Measurements from ENCODE around the gene SLC25A33.
"Not testable (repeated sequence)": the region's sequence is repeated elsewhere in the genome, so short reads cannot be mapped to it uniquely, and the experiment has no call there.

The SLC25A33 gene, protein sequence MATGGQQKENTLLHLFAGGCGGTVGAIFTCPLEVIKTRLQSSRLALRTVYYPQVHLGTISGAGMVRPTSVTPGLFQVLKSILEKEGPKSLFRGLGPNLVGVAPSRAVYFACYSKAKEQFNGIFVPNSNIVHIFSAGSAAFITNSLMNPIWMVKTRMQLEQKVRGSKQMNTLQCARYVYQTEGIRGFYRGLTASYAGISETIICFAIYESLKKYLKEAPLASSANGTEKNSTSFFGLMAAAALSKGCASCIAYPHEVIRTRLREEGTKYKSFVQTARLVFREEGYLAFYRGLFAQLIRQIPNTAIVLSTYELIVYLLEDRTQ

GRCh38 chr1:9539165-9539828 is at the start of gene SLC25A33:
SLC25A33 (plus strand) TSS chr1:9539465; CDS start chr1:9539692, 227 bp downstream.
- peak; percentile 97 for DNase-seq (ENCODE audit: low read depth)

DNA sequence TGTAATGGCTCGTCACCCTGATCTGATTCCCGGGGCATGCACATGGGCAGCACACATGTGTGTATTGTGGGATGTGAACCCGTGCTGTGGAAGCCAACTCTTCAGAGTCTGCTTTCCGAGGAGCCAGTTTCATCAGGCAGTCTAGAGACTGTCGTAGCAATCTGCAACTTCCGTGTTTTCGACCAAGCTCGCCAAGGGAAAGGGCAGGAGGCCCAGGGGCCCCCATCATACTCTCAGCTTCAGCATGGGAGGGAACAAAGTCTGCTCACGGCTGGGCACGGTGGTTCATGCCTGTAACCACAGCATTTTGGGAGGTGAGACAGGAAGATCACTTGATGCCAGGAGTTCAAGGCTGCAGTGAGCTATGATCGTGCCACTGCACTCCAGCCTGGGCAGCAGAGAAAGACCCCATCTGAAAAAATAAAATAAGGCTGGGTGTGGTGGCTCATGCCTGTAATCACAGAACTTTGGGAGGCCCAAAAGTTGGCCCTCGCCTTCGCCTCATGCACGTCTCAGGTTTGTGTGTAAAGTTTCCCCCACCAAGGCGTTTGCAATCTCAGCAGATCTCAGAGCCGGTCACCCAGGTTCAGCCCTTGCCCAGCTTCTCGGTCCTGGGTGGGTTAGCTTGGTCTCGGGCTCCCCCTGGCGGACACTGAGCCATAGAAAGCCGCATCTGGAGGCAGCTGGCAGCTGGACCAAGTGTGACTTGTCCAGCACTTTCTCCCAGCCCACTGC is 48.5 kb upstream of the SLC25A33 start:
- peak; percentile 80 for DNase-seq (ENCODE audit: low read depth)

- DNase-seq (ENCODE audit: low read depth), result no peak
Measured at GRCh38 chr1:9493326-9493725, 45.9 kb upstream of the SLC25A33 start.

GRCh38 chr1:9494936-9495758 is 44.1 kb upstream of the SLC25A33 start:
- DNase-seq (ENCODE audit: low read depth), result peak; percentile 51

GRCh38 chr1:9495854-9496374 is 43.4 kb upstream of the SLC25A33 start:
- no peak for DNase-seq (ENCODE audit: low read depth)

DNA sequence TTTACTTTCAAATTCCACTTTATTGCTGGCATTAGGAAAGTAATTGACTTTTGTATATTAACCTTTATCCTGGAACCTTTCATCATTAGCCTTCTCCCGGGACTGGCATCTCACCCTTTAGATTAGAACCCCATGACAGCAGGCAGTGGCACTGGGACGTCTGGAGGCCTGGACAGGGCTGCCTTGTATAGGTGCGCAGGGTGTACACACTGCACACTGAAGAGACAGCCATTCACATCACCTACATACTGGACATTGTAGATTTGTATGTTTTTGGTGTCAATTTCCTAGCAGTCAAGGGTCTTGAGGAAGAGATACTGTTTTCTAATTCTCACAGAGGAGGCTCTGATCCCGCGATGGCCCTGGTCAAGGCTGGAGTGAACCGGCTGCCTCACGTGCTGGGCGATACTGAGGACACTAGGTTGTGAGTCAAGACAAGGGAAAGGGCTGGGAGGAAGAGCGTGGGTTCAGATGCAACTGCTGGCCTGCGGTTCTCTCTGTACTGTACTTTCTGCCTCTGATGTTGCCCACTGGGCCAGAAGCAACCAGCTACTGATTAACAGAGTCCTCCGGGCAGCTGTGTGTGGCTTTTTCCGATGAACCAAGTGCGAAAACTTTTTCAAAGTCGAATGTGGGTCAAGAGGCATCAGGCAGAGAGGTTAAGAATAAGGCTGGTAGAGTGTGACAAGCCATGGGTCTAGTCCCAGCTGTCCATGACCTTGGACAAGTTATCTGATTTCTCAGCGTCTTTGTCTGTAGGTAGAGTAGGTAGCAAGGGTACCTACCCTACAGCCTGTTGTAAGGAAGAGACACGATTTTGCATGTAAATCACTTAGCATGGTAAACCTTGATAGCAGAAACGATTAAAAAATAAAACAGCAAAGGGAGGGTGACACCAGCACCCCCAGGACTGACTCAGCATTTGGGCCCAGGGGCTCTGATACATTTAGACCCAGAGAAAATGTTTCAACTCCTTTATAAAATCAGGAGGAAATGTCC is 38.2 kb upstream of the SLC25A33 start:
- no peak for DNase-seq (ENCODE audit: low read depth)

GRCh38 chr1:9503001-9503675 is 36.1 kb upstream of the SLC25A33 start:
- no peak for DNase-seq (ENCODE audit: low read depth)

DNA sequence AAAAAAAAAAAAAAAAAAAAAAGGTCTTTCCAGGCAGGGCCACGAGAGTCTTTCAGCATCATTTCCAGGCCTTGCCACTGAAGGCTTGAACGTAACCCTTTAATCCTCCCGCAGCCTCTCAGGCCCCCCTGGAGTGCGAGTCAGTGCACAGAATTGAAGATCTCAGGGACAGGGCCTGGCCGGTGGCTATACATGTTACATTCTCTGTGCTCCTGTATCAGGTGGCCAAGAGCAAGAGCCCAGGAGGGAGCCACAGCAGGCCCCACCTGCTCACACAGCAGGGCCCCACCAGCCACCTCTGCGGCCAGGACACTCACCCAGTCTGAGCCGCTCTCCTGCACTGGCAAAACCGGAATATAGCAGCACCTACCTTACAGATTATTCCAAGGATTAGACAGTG is 34.1 kb upstream of the SLC25A33 start:
- no peak for DNase-seq (ENCODE audit: low read depth)

GRCh38 chr1:9506901-9507300 is 32.4 kb upstream of the SLC25A33 start:
- no peak for DNase-seq (ENCODE audit: low read depth)

- DNase-seq (ENCODE audit: low read depth), result no peak
Measured at GRCh38 chr1:9510130-9510529, 29.1 kb upstream of the SLC25A33 start.

DNA sequence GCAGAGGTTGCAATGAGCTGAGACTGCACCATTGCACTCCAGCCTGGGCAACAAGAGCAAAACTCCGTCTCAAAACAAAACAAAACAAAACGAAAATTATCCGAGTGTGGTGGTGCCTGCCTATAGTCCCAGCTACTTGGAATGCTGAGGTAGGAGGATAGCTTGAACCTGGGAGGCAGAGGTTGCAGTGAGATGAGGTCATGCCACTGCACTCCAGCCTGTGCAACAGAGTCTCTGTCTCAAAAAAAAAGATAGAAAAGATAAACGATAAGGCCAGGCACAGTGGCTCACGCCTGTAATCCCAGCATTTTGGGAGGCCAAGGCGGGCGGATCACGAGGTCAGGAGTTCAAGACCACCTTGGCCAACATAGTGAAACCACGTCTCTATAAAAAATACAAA is 23.7 kb upstream of the SLC25A33 start:
- not testable (repeated sequence) for DNase-seq (ENCODE audit: low read depth)

DNA sequence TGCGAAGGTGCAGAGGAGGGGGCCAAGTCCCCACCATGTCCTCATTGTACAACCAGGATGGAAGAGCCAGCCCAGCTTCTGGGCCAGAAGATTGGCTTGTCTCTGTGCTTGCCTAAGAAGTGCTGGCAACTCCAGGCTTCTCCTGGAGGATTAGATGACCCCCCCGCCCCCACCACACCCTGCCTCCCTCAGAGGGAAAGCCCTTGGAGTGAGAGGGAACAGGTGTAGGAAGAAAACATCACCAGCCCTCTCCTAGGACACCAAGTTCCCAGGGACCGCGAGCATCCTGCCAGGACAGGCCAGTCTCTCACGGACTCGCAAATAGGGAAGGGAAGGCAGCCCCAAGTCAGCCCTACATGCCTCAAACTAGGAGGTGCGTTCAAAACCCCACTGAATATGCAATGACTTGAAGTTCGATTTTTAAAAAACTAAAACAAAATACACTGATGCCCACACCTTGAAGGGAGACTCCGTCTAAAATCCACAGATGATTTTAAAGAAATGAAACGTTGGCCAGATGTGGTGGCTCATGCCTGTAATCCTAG is 20.7 kb upstream of the SLC25A33 start:
- DNase-seq (ENCODE audit: low read depth), result no peak

DNA sequence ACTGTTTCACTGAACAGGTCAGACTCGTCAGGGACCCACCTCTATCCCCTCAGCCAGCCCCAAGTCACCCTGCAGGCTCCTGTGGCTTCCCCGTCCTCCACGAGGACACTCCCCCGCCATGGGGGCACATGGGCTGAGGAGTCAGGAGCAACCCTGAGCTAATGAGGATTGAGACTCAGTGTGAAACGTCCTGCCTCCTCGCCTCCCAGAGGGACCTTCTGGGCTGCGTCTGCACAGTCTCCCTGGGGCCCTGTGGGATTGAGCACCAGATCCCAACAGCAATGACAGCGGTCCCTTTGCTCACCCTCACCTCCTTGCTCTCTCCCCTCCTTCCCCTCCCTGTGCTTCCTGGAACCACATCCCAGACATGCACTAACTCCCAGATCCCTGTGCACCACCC is 18.9 kb upstream of the SLC25A33 start:
- no peak for DNase-seq (ENCODE audit: low read depth)

DNA sequence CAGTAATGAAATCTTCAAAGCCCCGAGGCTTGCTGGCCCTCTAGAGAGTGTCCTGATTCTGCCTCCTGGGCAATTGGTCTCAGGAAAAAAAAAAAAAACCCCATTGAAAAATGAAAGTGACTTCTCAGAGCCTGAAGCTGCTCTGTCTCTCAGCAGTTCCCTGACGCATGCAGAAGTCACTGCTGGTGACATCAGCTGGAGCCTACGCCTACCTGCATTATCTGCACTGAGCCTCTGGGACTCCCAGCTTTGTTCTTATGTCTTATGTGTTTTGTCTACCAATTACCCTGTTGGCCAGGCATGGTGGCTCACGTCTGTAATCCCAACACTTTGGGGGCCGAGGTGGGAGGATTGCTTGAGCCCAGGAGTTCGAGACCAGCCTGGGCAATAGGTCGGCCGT is 10.1 kb upstream of the SLC25A33 start:
- no peak for DNase-seq (ENCODE audit: low read depth)

GRCh38 chr1:9530320-9530719 is 8.9 kb upstream of the SLC25A33 start:
- DNase-seq (ENCODE audit: low read depth), result no peak

DNA sequence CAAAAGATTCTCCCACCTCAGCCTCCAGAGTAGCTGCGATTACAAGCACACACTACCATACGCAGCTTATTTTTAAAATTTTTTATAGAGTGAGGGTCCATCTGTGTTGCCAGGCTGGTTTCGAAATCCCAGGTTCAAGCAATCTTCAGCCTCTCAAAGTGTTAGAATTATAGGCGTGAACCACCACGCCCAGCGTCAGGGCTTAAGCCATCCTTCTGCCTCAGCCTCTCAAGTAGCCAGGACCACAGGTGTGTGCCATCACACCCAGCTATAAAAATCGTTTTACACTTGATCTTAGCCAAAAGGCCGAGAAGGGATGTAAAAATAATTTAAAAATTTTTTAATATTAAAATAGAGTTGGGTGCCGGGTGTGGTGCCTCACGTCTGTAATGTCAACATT is 4.3 kb upstream of the SLC25A33 start:
- DNase-seq (ENCODE audit: low read depth), result no peak

GRCh38 chr1:9536301-9536700 is 3.0 kb upstream of the SLC25A33 start:
- no peak for DNase-seq (ENCODE audit: low read depth)

DNA sequence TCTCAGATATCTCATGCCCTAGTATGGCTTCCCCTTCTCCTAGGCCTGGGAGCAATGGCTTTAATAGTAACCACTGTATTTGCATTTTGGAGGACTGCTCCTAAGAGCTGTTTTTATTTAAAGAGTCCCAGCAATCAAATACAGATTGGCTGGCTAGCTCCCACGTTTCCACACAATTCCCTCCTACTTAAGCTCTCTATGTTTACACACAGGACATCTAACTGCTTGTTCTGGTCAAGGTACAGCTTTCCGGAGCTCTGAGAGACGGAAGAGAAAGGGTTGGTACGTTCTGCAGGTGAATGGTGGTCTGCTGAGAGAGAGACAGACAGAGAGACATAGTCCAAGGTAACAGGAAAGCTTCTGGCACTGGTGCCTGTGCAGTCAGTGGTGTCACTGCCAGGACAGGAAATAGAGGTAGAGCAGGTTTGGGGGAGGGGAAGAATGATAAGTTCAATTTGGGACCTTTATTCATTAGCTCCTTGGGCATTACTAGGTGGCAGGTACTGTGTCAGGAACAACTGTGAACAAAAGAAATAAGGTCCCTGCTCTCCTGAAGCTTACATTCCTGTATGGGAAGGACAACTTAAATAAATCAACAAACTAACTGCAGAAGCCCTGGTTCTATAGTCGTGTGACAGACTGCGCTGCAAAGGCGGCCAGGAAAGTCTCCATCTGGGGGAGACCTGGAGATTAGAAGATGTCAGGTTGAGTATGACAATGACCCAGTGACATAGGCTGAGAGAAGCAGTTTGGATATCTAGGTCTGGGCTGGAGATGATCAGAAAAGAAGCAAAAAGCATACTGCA is 1.2 kb upstream of the SLC25A33 start:
- no peak for DNase-seq (ENCODE audit: low read depth)

GRCh38 chr1:9538669-9539164 is 548 bp upstream of the SLC25A33 start:
- no peak for DNase-seq (ENCODE audit: low read depth)

Measured in activated gamma-delta T cell treated with anti-CD3 and anti-CD28 coated beads, Interleukin-2, amount 50 U/mL, for 16 hours (primary cell).